Measurements from ENCODE around the gene SAMD3. TPM values are rescaled to one million over a fixed set of nuclear protein-coding genes. Genes with fewer than 3 reads are reported as not detected.
"Not testable (repeated sequence)": the region's sequence is repeated elsewhere in the genome, so short reads cannot be mapped to it uniquely, and the experiment has no call there.

Gene SAMD3
- polyA plus RNA-seq, 3 donors, result 0.78 to 0.97 (median 0.96) TPM

- DNase-seq (ENCODE audit: low read depth in 3 of 3, low spot score in 2 of 3), result no peak
Observed at GRCh38 chr6:130138116-130138908, 84.4 kb downstream of the SAMD3 start.

- DNase-seq (ENCODE audit: low read depth in 3 of 3, low spot score in 2 of 3), result no peak
Observed at GRCh38 chr6:130136798-130137197, 86.0 kb downstream of the SAMD3 start.

DNA sequence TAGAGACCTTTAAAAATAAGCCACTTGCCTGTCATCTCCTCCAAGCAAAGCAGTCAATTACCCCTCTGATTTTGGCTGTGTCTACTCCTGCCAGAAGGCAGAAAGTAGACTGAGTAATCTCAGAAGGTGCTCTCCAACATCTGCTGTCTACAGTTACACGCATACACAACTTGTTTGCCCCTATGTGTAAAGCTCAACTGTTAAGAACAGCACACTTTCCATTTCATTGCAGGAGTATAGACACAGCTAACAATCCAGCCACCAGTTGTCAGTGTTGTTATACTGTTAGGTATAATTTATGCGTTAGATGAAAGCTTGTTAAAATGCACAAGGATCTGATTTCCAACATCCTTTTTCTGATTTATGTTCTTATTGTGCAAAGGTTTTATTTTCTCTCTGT is 88.2 kb downstream of the SAMD3 start:
- no peak for DNase-seq (ENCODE audit: low read depth in 3 of 3, low spot score in 2 of 3)

- DNase-seq (ENCODE audit: low read depth in 3 of 3, low spot score in 2 of 3), result no peak
Observed at GRCh38 chr6:130132286-130132701, 90.5 kb downstream of the SAMD3 start.

GRCh38 chr6:130129762-130130246 is 92.9 kb downstream of the SAMD3 start:
- DNase-seq (ENCODE audit: low read depth in 3 of 3, low spot score in 2 of 3), result no peak

- no peak for DNase-seq (ENCODE audit: low read depth in 3 of 3, low spot score in 2 of 3)
Observed at GRCh38 chr6:130128326-130128725, 94.4 kb downstream of the SAMD3 start.

DNA sequence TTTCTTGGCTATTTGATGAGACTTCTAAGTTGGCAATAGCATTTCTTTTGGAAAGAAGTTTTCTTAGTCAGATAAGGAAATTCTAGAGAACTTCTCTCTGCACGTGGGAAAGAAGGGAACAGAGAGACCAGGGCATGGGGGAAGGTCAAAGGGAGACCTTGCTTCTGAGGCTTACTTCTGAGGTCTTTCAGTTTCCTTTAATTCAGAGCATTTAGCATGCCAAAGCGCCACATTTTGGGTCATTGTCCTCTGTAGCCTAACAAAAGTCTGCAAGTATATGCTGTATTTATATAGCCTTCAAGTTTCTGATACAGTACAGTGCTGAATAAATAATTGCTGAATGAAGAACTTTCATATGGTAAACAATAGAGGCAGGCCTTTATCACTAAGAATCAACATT is 95.6 kb downstream of the SAMD3 start:
- no peak for DNase-seq (ENCODE audit: low read depth in 3 of 3, low spot score in 2 of 3)

- no peak for DNase-seq (ENCODE audit: low read depth in 3 of 3, low spot score in 2 of 3)
Observed at GRCh38 chr6:130122243-130122642, 100.5 kb downstream of the SAMD3 start.

- no peak for DNase-seq (ENCODE audit: low read depth in 3 of 3, low spot score in 2 of 3)
Observed at GRCh38 chr6:130120731-130121130, 102.0 kb downstream of the SAMD3 start.

DNA sequence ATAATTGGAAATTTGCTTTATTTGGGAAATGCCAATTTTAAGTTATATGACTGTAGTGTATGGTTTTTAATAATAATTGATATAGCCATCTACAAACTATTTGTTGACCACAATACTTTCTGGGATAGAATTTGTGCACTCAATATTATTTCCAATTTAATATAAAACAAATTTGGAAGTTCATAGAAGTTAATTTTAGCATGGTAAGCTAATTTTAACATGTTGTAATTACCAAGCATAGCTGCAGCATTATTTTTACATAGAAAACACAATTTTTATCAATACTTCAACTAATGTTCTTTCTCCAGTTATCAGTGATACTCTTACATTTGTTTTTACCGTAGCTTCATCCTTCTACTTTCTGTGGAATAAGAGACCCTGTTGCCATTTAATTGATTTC is 103.5 kb downstream of the SAMD3 start:
- DNase-seq (ENCODE audit: low read depth in 3 of 3, low spot score in 2 of 3), result no peak

DNA sequence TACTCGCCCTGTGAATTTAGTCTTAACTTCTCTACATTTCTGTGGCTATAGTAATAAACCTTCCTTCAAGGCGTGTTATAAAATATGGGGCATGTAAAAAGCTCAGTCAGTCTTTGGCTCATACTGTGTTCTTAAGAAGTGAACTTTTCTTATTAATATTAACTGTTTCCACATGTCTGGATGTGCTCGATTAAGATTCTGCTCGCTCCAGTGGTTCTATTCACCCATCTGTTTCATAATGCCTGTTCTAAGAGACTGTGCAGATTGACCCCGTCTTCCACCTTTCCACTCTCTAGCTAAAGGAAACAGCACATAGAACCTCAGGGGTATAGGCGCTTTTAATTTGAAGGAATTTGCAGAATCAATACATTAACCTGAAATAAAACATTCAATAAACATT is 104.5 kb downstream of the SAMD3 start:
- DNase-seq (ENCODE audit: low read depth in 3 of 3, low spot score in 2 of 3), result no peak

GRCh38 chr6:130117187-130117701 is 105.5 kb downstream of the SAMD3 start:
- DNase-seq (ENCODE audit: low read depth in 3 of 3, low spot score in 2 of 3), result not testable (repeated sequence)

DNA sequence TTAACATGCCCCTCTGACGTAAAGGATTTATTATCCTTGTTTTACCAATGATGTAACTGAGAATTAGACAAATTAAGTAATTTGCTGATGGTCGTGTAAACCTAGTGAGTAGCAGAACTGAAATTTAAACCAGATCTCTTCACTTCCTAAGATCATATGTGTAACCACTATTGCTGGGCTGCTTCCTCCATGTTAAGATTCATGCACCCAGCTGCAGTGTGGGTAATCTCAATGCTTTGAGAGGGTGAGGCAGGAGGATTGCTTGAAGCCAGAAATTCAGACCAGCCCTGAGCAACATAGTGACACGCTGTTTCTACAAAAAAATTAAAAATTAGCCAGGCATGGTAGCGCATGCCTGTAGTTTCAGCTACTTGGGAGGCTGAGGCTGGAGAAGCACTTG is 106.5 kb downstream of the SAMD3 start:
- no peak for DNase-seq (ENCODE audit: low read depth in 3 of 3, low spot score in 2 of 3)

GRCh38 chr6:130115036-130115435 is 107.7 kb downstream of the SAMD3 start:
- no peak for DNase-seq (ENCODE audit: low read depth in 3 of 3, low spot score in 2 of 3)

- no peak for DNase-seq (ENCODE audit: low read depth in 3 of 3, low spot score in 2 of 3)
Observed at GRCh38 chr6:130113201-130113710, 109.5 kb downstream of the SAMD3 start.

- DNase-seq (ENCODE audit: low read depth in 3 of 3, low spot score in 2 of 3), result no peak
Observed at GRCh38 chr6:130111031-130111430, 111.7 kb downstream of the SAMD3 start.

GRCh38 chr6:130107710-130108109 is 115.0 kb downstream of the SAMD3 start:
- DNase-seq (ENCODE audit: low read depth in 3 of 3, low spot score in 2 of 3), result no peak

- no peak for DNase-seq (ENCODE audit: low read depth in 3 of 3, low spot score in 2 of 3)
Observed at GRCh38 chr6:130105996-130106704, 116.6 kb downstream of the SAMD3 start.

GRCh38 chr6:130099119-130099518 is 123.6 kb downstream of the SAMD3 start:
- no peak for DNase-seq (ENCODE audit: low read depth in 3 of 3, low spot score in 2 of 3)

DNA sequence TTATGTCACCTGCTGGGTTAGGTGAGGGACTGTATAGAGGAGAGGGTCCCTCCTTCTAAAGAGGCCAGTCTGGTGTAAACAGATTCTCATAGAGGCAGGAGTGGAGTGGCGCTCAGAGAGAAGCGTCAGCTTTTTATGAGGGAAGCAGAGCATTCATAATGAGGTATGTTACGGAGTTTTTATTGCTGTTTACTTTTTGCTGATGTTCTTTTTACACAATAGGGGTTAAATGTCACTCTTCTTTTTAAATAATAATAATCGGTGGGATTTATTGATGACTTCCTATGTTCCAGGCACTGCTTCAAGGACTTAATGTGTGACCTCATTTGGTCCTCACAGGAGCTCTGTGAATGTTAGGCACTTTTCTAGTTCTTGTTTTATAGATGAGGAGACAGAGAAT is 124.4 kb downstream of the SAMD3 start:
- no peak for DNase-seq (ENCODE audit: low read depth in 3 of 3, low spot score in 2 of 3)

Data from right renal cortex interstitium (tissue), 3 donors.